K562 (cell line): Measurements from ENCODE around the gene GALNT18. TPM values are rescaled to one million over a fixed set of nuclear protein-coding genes. Genes with fewer than 3 reads are reported as not detected.

Source experiments
- ATAC-seq: fragments of 200-7000 bp; cut with Tn5 transposase; 3 replicates; pipeline ENCODE4 v1.9.1; 2020; ENCODE audit warnings: moderate library complexity
- BruUV-seq: library from RNA; stranded (reverse); fragments of 400-500 nt; replicated peaks from 2 replicates; lab custom pipeline; 2021; lab: Mats Ljungman, UMichigan
- CTCF ChIA-PET: fragments of 300-600 bp; formaldehyde crosslinking; extraction: SDS; loops from one replicate; lab custom pipeline; 2021; ENCODE audit warnings: low intra/inter-chr PET ratio; lab: Yijun Ruan, JAX
- POLR2A ChIA-PET: fragments of 300-600, 350-650 bp; sonication (Branson Sonifier 250); formaldehyde crosslinking; extraction: SDS; loops from one replicate; lab custom pipeline; 2021; ENCODE audit warnings: antibody characterized with exemption, inconsistent platforms; lab: Yijun Ruan, JAX
- DNase-seq, 4 experiments: peaks; one replicate each; pipeline versions ENCODE4 v3.0.0 to v3.0.0-alpha.2; 2011 to 2018; ENCODE audit warnings: low spot score in 3 of 4, mixed read lengths in 3 of 4; ENCODE audit errors: extremely low read depth in 1 of 4
- FAIRE-seq: peaks from 2 replicates; lab custom pipeline; 2011; peaks lifted over from hg19 to GRCh38; lab: Jason Lieb, UNC
- H2AFZ ChIP-seq: 2 replicates; pipeline ENCODE4 v1.6.0; 2011; ENCODE audit warnings: low read depth, low read length, control low read depth, inconsistent platforms
- H3K27ac ChIP-seq: fragments of 200-600 bp; 3 replicates; pipeline ENCODE4 v1.8.0; 2011; ENCODE audit warnings: low read depth, mild to moderate bottlenecking, control low read depth, inconsistent platforms, low read length, moderate library complexity, mixed read lengths; ENCODE audit errors: extremely low read depth
- H3K27me3 ChIP-seq, 2 experiments: fragments of 300-600 bp in 1 of 2; 2 replicates in 1 of 2; 3 replicates in 1 of 2; pipeline versions ENCODE4 v1.6.0 to v1.8.0; 2011; ENCODE audit warnings: inconsistent platforms in 2 of 2, low read length in 2 of 2, mild to moderate bottlenecking in 1 of 2, mixed read lengths in 1 of 2, moderate library complexity in 1 of 2; ENCODE audit not compliant: control insufficient read depth in 2 of 2, insufficient read depth in 2 of 2
- H3K36me3 ChIP-seq: fragments of 300-600 bp; 3 replicates; pipeline ENCODE4 v1.8.0; 2011; ENCODE audit warnings: mild to moderate bottlenecking, low read length, inconsistent platforms; ENCODE audit not compliant: control insufficient read depth, insufficient read depth
- H3K4me1 ChIP-seq, 2 experiments: fragments of 200-600 bp in 1 of 2; replicated peaks in 1 of 2; 2 replicates in 1 of 2; 3 replicates in 1 of 2; pipeline versions ENCODE4 v1.5.1 to v1.8.0; 2011; ENCODE audit warnings: inconsistent platforms in 2 of 2, low read length in 2 of 2, mild to moderate bottlenecking in 1 of 2, mixed read lengths in 1 of 2, moderate library complexity in 1 of 2; ENCODE audit not compliant: control insufficient read depth in 2 of 2, insufficient read depth in 2 of 2
- H3K4me2 ChIP-seq: 2 replicates; pipeline ENCODE4 v1.6.1; 2011; ENCODE audit warnings: low read length, control low read depth, inconsistent platforms, mixed read lengths; ENCODE audit not compliant: insufficient read depth
- H3K4me3 ChIP-seq: fragments of 200-600 bp; sonication (generic), shearing (Covaris generic); 2 replicates; pipeline ENCODE4 v1.5.1; 2016; ENCODE audit warnings: control low read depth, inconsistent platforms
- H3K79me2 ChIP-seq: fragments of 200-600 bp; 3 replicates; pipeline ENCODE4 v1.8.0; 2011; ENCODE audit warnings: low read length, inconsistent platforms; ENCODE audit not compliant: control insufficient read depth, insufficient read depth
- H3K9ac ChIP-seq, 2 experiments: 2 replicates each; pipeline versions ENCODE4 v1.6.0 to v1.6.1; 2011; ENCODE audit warnings: low read depth in 2 of 2, low read length in 2 of 2, control low read depth in 1 of 2, inconsistent platforms in 1 of 2, mild to moderate bottlenecking in 1 of 2, mixed read lengths in 1 of 2; ENCODE audit not compliant: insufficient read depth in 1 of 2
- H3K9me1 ChIP-seq: one replicate; pipeline ENCODE4 v1.6.0; 2011; ENCODE audit warnings: inconsistent platforms, mild to moderate bottlenecking, low read length, moderate library complexity; ENCODE audit not compliant: control insufficient read depth, insufficient read depth
- H3K9me3 ChIP-seq: replicated peaks from 2 replicates; pipeline ENCODE4 v1.5.1; 2011; ENCODE audit warnings: low read depth, low read length, inconsistent platforms; ENCODE audit not compliant: control insufficient read depth, insufficient read depth
- H4K20me1 ChIP-seq: replicated peaks from 2 replicates; pipeline ENCODE4 v1.6.1; 2011; ENCODE audit warnings: low read length, inconsistent platforms, mixed read lengths; ENCODE audit not compliant: control insufficient read depth, insufficient read depth
- BRD4 ChIP-seq: fragments of 200-600 bp; sonication (generic); IDR thresholded peaks from 2 replicates; pipeline ENCODE4 v1.6.1; 2017; ENCODE audit warnings: inconsistent platforms
- EP300 ChIP-seq: IDR thresholded peaks from 2 replicates; pipeline ENCODE4 v1.6.1; 2012; ENCODE audit warnings: low read length, improper control_type of control experiment
- EWSR1 ChIP-seq: fragments of 450-650 bp; IDR thresholded peaks from 2 replicates; pipeline ENCODE4 v1.6.1; 2018; ENCODE audit warnings: borderline replicate concordance, mild to moderate bottlenecking, low read depth, moderate library complexity; ENCODE audit not compliant: partially characterized antibody
- KAT7 ChIP-seq: sonication (generic); formaldehyde crosslinking; IDR thresholded peaks from 2 replicates; pipeline ENCODE4 v1.8.0; 2022; ENCODE audit warnings: missing genetic modification reagents, mild to moderate bottlenecking, borderline replicate concordance
- MAFK ChIP-seq: IDR thresholded peaks from 2 replicates; pipeline ENCODE4 v1.6.1; 2011; ENCODE audit warnings: low read length, improper control_type of control experiment
- MXI1 ChIP-seq: IDR thresholded peaks from 2 replicates; pipeline ENCODE4 v1.6.1; 2011; ENCODE audit warnings: low read depth, mild to moderate bottlenecking, improper control_type of control experiment, low read length
- NCOA2 ChIP-seq, 2 experiments: fragments of 450-650 bp; IDR thresholded peaks; 2 replicates each; pipeline ENCODE4 v1.6.1; 2018; ENCODE audit warnings: mild to moderate bottlenecking in 2 of 2, moderate library complexity in 1 of 2; ENCODE audit not compliant: partially characterized antibody in 2 of 2
- POLR2H ChIP-seq: IDR thresholded peaks from 2 replicates; pipeline ENCODE4 v1.6.1; 2016; ENCODE audit warnings: missing genetic modification characterization, low read depth, mild to moderate bottlenecking, control low read depth, missing compliant biosample characterization, moderate library complexity
- RBBP5 ChIP-seq: fragments of 200-600 bp; sonication (generic); IDR thresholded peaks from 2 replicates; pipeline ENCODE4 v1.6.1; 2012; ENCODE audit warnings: borderline replicate concordance, mild to moderate bottlenecking, low read length, control low read depth, inconsistent platforms; ENCODE audit not compliant: insufficient read depth, poor library complexity, severe bottlenecking
- SIN3A ChIP-seq, 2 experiments: fragments of 150-350 bp in 1 of 2; IDR thresholded peaks; 2 replicates each; pipeline ENCODE4 v1.6.1; 2011 to 2016; ENCODE audit warnings: borderline replicate concordance in 2 of 2, low read depth in 2 of 2, low read length in 2 of 2, mild to moderate bottlenecking in 2 of 2, moderate library complexity in 2 of 2; ENCODE audit not compliant: control insufficient read depth in 1 of 2
- TSC22D4 ChIP-seq: fragments of 450-650 bp; IDR thresholded peaks from 2 replicates; pipeline ENCODE4 v1.6.1; 2016; ENCODE audit warnings: missing genetic modification characterization, missing biosample characterization, control low read depth
- ZNF121 ChIP-seq: sonication (generic); formaldehyde crosslinking; conservative IDR thresholded peaks from 2 replicates; pipeline ENCODE4 v1.8.0; 2022; ENCODE audit warnings: missing genetic modification reagents
- ZNF764 ChIP-seq: fragments of 250-450 bp; sonication (Bioruptor Pico); IDR thresholded peaks from 2 replicates; pipeline ENCODE4 v1.4.0; 2020; ENCODE audit warnings: low read depth, mild to moderate bottlenecking, moderate library complexity
- WGBS: fragments of 100-300 bp; shearing (Covaris generic); methylation state at CpG from one replicate; pipeline ENCODE4 v1.1.6; 2016; ENCODE audit warnings: low coverage, mixed read lengths; ENCODE audit not compliant: insufficient coverage; ENCODE audit errors: missing lambda C conversion rate; 5-methylcytosine and 5-hydroxymethylcytosine counted together
- in situ Hi-C: fragments of 300-500 bp; cut with MboI; formaldehyde crosslinking; loops from 4 replicates; pipeline ENCODE4 v1.15.0; 2018; ENCODE audit warnings: inconsistent platforms, mixed read lengths
- intact Hi-C: fragments of 100-400 bp; cut with micrococcal nuclease; formaldehyde crosslinking; loops from 2 replicates; pipeline ENCODE4 v1.14.2; 2022
- polyA plus RNA-seq, 8 experiments: library from polyadenylated mRNA; depleted of rRNA in 4 of 8; stranded (reverse) in 5 of 8; unstranded in 3 of 8; fragments of >200 nt; fragmentation: Nextera tagmentation in 2 of 8; fragmentation: Illumina TruSeq in 1 of 8; extraction: Ambion mirVana in 2 of 8; extraction: Trizol in 1 of 8; gene quantifications; 2 replicates each; pipeline versions ENCODE4 v1.2.1 to v1.2.3, GENCODE V29; 2011 to 2014; ENCODE audit warnings: inconsistent platforms in 1 of 8, missing spikeins in 1 of 8
- total RNA-seq, 7 experiments: library from RNA; depleted of rRNA in 6 of 7; stranded (reverse); fragments of >200 nt in 6 of 7; fragmentation: Illumina TruSeq in 2 of 7; extraction: Trizol in 2 of 7; gene quantifications; 2 replicates each; pipeline versions ENCODE4 v1.2.1 to v1.2.3, GENCODE V29; 2011 to 2021; ENCODE audit warnings: low replicate concordance in 1 of 7
- TF ChIP-seq, protein P1 (sequence below): fragments of 250-450 bp; sonication (Bioruptor Pico); IDR thresholded peaks from 2 replicates; pipeline ENCODE4 v1.8.0; 2022; ENCODE audit warnings: moderate library complexity, mild to moderate bottlenecking, inconsistent platforms
- TF ChIP-seq, protein P2 (sequence below): fragments of 250-450 bp; sonication (Bioruptor Pico); IDR thresholded peaks from 2 replicates; pipeline ENCODE4 v1.5.0; 2020; ENCODE audit warnings: mild to moderate bottlenecking
- TF ChIP-seq, protein P3 (sequence below): fragments of 250-450 bp; sonication (Bioruptor Pico); IDR thresholded peaks from 2 replicates; pipeline ENCODE4 v1.5.0; 2022; ENCODE audit warnings: mild to moderate bottlenecking
- TF ChIP-seq, protein P4 (sequence below): fragments of 450-650 bp; conservative IDR thresholded peaks from 2 replicates; pipeline ENCODE4 v1.6.1; 2016; ENCODE audit warnings: missing genetic modification characterization, low read depth, mild to moderate bottlenecking, missing compliant biosample characterization, moderate library complexity

Gene GALNT18
- total and polyA plus RNA-seq, 9 of the 15 experiments (the other 6 are each of a cell fraction or from before 2014, with no cell fraction given) = not detected

DNA sequence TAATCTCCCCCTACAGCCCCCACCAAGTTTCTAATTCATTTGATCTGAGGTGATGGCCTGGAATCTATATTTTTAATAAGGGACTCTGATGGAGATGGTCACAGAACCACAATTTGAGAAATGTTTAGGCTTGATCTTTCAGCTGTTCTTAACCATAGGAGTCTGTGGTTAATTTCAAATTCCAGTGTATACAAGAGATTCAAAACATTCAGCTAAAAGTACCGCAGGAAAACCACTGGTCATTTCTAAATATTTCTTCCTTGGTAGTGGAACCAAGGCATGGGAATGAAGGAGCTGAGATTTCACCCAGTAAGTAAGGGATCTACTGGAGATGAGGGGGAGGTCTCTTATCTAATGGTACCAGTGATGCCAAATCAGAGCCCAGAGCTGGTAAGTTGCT, 18.3 kb upstream of the GALNT18 start:
- no peak for DNase-seq
- WGBS = 7% methylated on average over 1 of the region's 1 CpG
- Histone ChIP-seq H3K27me3 (no peaks in the 10 kb centered on the region), H3K9me1 (no peaks in the 10 kb centered on the region), H3K4me3 (no peak overlapping the region), H4K20me1 (no peaks in the 10 kb centered on the region), H2AFZ (no peak overlapping the region), H3K9ac (no peak overlapping the region), H3K79me2 (no peaks in the 10 kb centered on the region), H3K9me3 (no peaks in the 10 kb centered on the region), H3K27ac (no peak overlapping the region), H3K4me2 (no peak overlapping the region), H3K36me3 (no peaks in the 10 kb centered on the region), H3K4me1 (no peaks in the 10 kb centered on the region)
- FAIRE-seq = no peak
- ChIA-PET CTCF (no interaction called here), POLR2A (interaction anchor here (0.7 kb wide), 2 partner anchors 35 to 301 kb away, joined by 3 read pairs; no protein-coding TSS in a partner anchor)
- ATAC-seq = no peak
- BruUV-seq = no TSS peak
- intact Hi-C loops = no loop called here
- in situ Hi-C loops = no loop called here
- TF ChIP-seq, protein P1, sequence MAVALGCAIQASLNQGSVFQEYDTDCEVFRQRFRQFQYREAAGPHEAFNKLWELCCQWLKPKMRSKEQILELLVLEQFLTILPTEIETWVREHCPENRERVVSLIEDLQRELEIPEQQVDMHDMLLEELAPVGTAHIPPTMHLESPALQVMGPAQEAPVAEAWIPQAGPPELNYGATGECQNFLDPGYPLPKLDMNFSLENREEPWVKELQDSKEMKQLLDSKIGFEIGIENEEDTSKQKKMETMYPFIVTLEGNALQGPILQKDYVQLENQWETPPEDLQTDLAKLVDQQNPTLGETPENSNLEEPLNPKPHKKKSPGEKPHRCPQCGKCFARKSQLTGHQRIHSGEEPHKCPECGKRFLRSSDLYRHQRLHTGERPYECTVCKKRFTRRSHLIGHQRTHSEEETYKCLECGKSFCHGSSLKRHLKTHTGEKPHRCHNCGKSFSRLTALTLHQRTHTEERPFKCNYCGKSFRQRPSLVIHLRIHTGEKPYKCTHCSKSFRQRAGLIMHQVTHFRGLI (CRISPR knock-in tag) = no peak
- no peak for TF ChIP-seq POLR2H
- TF ChIP-seq ZNF121 (CRISPR knock-in tag) = no peak
- TF ChIP-seq, protein P2, sequence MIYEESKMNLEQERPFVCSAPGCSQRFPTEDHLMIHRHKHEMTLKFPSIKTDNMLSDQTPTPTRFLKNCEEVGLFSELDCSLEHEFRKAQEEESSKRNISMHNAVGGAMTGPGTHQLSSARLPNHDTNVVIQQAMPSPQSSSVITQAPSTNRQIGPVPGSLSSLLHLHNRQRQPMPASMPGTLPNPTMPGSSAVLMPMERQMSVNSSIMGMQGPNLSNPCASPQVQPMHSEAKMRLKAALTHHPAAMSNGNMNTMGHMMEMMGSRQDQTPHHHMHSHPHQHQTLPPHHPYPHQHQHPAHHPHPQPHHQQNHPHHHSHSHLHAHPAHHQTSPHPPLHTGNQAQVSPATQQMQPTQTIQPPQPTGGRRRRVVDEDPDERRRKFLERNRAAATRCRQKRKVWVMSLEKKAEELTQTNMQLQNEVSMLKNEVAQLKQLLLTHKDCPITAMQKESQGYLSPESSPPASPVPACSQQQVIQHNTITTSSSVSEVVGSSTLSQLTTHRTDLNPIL (CRISPR knock-in tag) = no peak
- TF ChIP-seq EP300 = no peak
- TF ChIP-seq SIN3A (IDR thresholded peaks at IDR 0.05; ENCODE audit: borderline replicate concordance in 2 of 2, control insufficient read depth in 1 of 2, low read depth in 2 of 2, low read length in 2 of 2) = no peak
- TF ChIP-seq MXI1 = no peak
- TF ChIP-seq RBBP5 = no peak
- TF ChIP-seq MAFK = no peak
- TF ChIP-seq EWSR1 = no peak
- TF ChIP-seq, protein P3, sequence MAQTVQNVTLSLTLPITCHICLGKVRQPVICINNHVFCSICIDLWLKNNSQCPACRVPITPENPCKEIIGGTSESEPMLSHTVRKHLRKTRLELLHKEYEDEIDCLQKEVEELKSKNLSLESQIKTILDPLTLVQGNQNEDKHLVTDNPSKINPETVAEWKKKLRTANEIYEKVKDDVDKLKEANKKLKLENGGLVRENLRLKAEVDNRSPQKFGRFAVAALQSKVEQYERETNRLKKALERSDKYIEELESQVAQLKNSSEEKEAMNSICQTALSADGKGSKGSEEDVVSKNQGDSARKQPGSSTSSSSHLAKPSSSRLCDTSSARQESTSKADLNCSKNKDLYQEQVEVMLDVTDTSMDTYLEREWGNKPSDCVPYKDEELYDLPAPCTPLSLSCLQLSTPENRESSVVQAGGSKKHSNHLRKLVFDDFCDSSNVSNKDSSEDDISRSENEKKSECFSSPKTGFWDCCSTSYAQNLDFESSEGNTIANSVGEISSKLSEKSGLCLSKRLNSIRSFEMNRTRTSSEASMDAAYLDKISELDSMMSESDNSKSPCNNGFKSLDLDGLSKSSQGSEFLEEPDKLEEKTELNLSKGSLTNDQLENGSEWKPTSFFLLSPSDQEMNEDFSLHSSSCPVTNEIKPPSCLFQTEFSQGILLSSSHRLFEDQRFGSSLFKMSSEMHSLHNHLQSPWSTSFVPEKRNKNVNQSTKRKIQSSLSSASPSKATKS = no peak
- TF ChIP-seq ZNF764 = no peak
- no peak for TF ChIP-seq TSC22D4 (tag)
- TF ChIP-seq BRD4 = no peak
- TF ChIP-seq, protein P4, sequence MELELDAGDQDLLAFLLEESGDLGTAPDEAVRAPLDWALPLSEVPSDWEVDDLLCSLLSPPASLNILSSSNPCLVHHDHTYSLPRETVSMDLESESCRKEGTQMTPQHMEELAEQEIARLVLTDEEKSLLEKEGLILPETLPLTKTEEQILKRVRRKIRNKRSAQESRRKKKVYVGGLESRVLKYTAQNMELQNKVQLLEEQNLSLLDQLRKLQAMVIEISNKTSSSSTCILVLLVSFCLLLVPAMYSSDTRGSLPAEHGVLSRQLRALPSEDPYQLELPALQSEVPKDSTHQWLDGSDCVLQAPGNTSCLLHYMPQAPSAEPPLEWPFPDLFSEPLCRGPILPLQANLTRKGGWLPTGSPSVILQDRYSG (tag) = no peak
- TF ChIP-seq NCOA2 (IDR thresholded peaks at IDR 0.05; ENCODE audit: partially characterized antibody in 2 of 2) = no peak
- no peak for TF ChIP-seq KAT7 (CRISPR knock-in tag)
